ENCODE measurements around the gene RTP2.

- TF ChIP-seq CTCF (IDR thresholded peaks at IDR 0.05) (no peak), EZH2phosphoT487 (IDR thresholded peaks at IDR 0.05) (no peak), EZH2 (IDR thresholded peaks at IDR 0.05) (no peak)
These were observed 23.5 kb upstream of the RTP2 start for GRCh38 chr3:187725653-187726370.

Measured in neural progenitor cell (in vitro differentiated cells).